HG03520 (cell line): ENCODE measurements around the gene ST6GALNAC3.
"Not testable (repeated sequence)": the region's sequence is repeated elsewhere in the genome, so short reads cannot be mapped to it uniquely, and the experiment has no call there.

ENCODE experiments used
- ATAC-seq: cut with Tn5 transposase; IDR thresholded peaks from one replicate; pipeline ENCODE4 v1.9.1; 2021; ENCODE audit warnings: mild to moderate bottlenecking, moderate library complexity; ENCODE audit not compliant: unreplicated experiment

ST6GALNAC3 gene

GRCh38 chr1:76238094-76238628 lies 163.6 kb downstream of the ST6GALNAC3 start:
- no peak for ATAC-seq

- ATAC-seq = no peak
Measured at GRCh38 chr1:76239470-76239918, 164.9 kb downstream of the ST6GALNAC3 start.

GRCh38 chr1:76240316-76240715 lies 165.8 kb downstream of the ST6GALNAC3 start:
- ATAC-seq = no peak

- not testable (repeated sequence) for ATAC-seq
Measured at GRCh38 chr1:76242587-76242986, 168.0 kb downstream of the ST6GALNAC3 start.

- no peak for ATAC-seq
Measured at GRCh38 chr1:76247261-76247852, 172.8 kb downstream of the ST6GALNAC3 start.

- no peak for ATAC-seq
Measured at GRCh38 chr1:76250271-76250670, 175.7 kb downstream of the ST6GALNAC3 start.

GRCh38 chr1:76252431-76252830 lies 177.9 kb downstream of the ST6GALNAC3 start:
- ATAC-seq = no peak

GRCh38 chr1:76254104-76255030 lies 179.8 kb downstream of the ST6GALNAC3 start:
- no peak for ATAC-seq

GRCh38 chr1:76256289-76257223 lies 182.0 kb downstream of the ST6GALNAC3 start:
- ATAC-seq = no peak

- ATAC-seq = no peak
Measured at GRCh38 chr1:76257823-76258222, 183.3 kb downstream of the ST6GALNAC3 start.

- ATAC-seq = no peak
Measured at GRCh38 chr1:76259270-76259669, 184.7 kb downstream of the ST6GALNAC3 start.

GRCh38 chr1:76260279-76260678 lies 185.7 kb downstream of the ST6GALNAC3 start:
- no peak for ATAC-seq

GRCh38 chr1:76262601-76263000 lies 188.1 kb downstream of the ST6GALNAC3 start:
- no peak for ATAC-seq

GRCh38 chr1:76264642-76265041 lies 190.1 kb downstream of the ST6GALNAC3 start:
- no peak for ATAC-seq

GRCh38 chr1:76266762-76267161 lies 192.2 kb downstream of the ST6GALNAC3 start:
- ATAC-seq = no peak

GRCh38 chr1:76267631-76268030 lies 193.1 kb downstream of the ST6GALNAC3 start:
- ATAC-seq = no peak

GRCh38 chr1:76268341-76268740 lies 193.8 kb downstream of the ST6GALNAC3 start:
- ATAC-seq = no peak

- ATAC-seq = no peak
Measured at GRCh38 chr1:76269155-76269554, 194.6 kb downstream of the ST6GALNAC3 start.

GRCh38 chr1:76274302-76274701 lies 199.8 kb downstream of the ST6GALNAC3 start:
- ATAC-seq = no peak

- ATAC-seq = no peak
Measured at GRCh38 chr1:76274718-76275117, 200.2 kb downstream of the ST6GALNAC3 start.

GRCh38 chr1:76278711-76279100 lies 204.2 kb downstream of the ST6GALNAC3 start:
- ATAC-seq = no peak
